ENCODE results near the gene TBC1D4.
A peak's percentile ranks its signal among the peaks of the same experiment; 100 is the strongest.

The TBC1D4 gene

GRCh38 chr13:75373988-75374387 lies 108.0 kb downstream of the TBC1D4 start:
- H3K4me3 ChIP-seq (ENCODE audit: low read length, poor library complexity, severe bottlenecking) = no peak overlapping the region

DNA sequence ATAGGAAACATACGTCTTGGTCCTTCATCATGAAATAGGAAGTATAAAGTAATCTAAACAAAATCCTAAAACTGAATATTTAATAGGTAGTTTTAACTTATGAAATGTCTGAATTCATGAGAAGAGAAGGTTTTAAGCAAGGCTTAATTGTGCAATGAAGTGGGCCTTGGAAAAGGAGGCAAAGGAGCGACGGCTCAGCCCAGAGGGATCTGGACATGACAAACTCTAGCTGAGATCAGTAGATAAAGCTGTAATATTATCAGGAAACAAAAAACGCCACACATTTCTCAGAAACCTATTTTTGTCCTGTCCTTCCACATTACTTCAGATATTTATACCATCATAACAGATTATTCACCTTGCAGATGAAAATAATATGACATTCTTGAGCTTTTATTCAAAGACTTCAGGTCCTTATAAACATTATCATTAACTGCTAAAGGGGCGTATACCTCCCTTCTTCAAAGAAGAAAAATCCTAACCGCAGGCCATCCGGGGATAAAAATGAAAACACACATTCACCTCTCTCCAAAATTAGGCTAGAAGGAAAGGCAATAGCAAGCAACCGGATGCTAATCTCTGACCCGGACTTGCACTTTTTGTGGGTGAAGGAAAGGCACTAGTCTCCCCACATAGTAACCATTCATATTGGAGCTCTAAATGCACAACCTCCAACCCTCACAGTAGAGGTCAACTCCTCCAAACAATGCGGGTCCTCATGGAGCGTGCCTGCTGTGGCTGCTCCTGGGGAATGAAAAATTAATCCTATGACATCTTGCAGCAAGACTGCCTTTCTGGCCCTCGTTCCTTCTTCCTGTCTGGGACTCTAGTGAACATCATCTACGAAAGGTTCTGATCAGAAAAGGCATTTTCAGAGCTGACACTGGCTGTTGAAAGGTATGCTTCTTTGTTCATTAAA lies 108.8 kb downstream of the TBC1D4 start:
- H3K9ac ChIP-seq (ENCODE audit: low read depth, low read length, poor library complexity, severe bottlenecking) = no peak overlapping the region
- no peaks in the 10 kb centered on the region for H3K9me2 ChIP-seq (replicated peaks; ENCODE audit: low read depth, low read length)
- H3K79me2 ChIP-seq (ENCODE audit: insufficient read depth, low read length) = peaks cover 5% of the 10 kb centered on the region; the same call in 1 of the 2 replicates
- H3K4me2 ChIP-seq (ENCODE audit: low read depth, low read length, poor library complexity, severe bottlenecking) = peak overlapping the region; percentile 36
- no peaks in the 10 kb centered on the region for H3K27me3 ChIP-seq (ENCODE audit: insufficient read depth, low read length, poor library complexity, severe bottlenecking)
- no peaks in the 10 kb centered on the region for H3F3A ChIP-seq (ENCODE audit: low read depth)
- H4K20me1 ChIP-seq (ENCODE audit: insufficient read depth, low read length, poor library complexity, severe bottlenecking) = peaks cover 3% of the 10 kb centered on the region
- peak overlapping the region; percentile 1 for H3K4me3 ChIP-seq (ENCODE audit: low read length, poor library complexity, severe bottlenecking)
- H3K4me1 ChIP-seq (ENCODE audit: insufficient read depth, low read length, poor library complexity, severe bottlenecking) = peaks cover 21% of the 10 kb centered on the region
- no peak overlapping the region for H2AFZ ChIP-seq (ENCODE audit: low read length)
- H3K36me3 ChIP-seq (ENCODE audit: insufficient read depth, low read length) = no peaks in the 10 kb centered on the region
- H3K9me3 ChIP-seq (ENCODE audit: insufficient read depth, low read depth, low read length) = no peaks in the 10 kb centered on the region
- TF ChIP-seq, protein P1, sequence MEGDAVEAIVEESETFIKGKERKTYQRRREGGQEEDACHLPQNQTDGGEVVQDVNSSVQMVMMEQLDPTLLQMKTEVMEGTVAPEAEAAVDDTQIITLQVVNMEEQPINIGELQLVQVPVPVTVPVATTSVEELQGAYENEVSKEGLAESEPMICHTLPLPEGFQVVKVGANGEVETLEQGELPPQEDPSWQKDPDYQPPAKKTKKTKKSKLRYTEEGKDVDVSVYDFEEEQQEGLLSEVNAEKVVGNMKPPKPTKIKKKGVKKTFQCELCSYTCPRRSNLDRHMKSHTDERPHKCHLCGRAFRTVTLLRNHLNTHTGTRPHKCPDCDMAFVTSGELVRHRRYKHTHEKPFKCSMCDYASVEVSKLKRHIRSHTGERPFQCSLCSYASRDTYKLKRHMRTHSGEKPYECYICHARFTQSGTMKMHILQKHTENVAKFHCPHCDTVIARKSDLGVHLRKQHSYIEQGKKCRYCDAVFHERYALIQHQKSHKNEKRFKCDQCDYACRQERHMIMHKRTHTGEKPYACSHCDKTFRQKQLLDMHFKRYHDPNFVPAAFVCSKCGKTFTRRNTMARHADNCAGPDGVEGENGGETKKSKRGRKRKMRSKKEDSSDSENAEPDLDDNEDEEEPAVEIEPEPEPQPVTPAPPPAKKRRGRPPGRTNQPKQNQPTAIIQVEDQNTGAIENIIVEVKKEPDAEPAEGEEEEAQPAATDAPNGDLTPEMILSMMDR (conservative IDR thresholded peaks at IDR 0.05; ENCODE audit: low read length) = no peak
- no peak for TF ChIP-seq EZH2phosphoT487 (IDR thresholded peaks at IDR 0.05; ENCODE audit: borderline replicate concordance)

More at GRCh38 chr13:75373988-75374387, 108.0 kb downstream of the TBC1D4 start:
- peaks cover 5% of the 10 kb centered on the region; the same call in 1 of the 2 replicates for H3K79me2 ChIP-seq (ENCODE audit: insufficient read depth, low read length)
- peak overlapping the region; percentile 36 for H3K4me2 ChIP-seq (ENCODE audit: low read depth, low read length, poor library complexity, severe bottlenecking)
- no peaks in the 10 kb centered on the region for H3K36me3 ChIP-seq (ENCODE audit: insufficient read depth, low read length)
- H3K9me2 ChIP-seq (replicated peaks; ENCODE audit: low read depth, low read length) = no peaks in the 10 kb centered on the region
- H4K20me1 ChIP-seq (ENCODE audit: insufficient read depth, low read length, poor library complexity, severe bottlenecking) = peaks cover 3% of the 10 kb centered on the region
- H2AFZ ChIP-seq (ENCODE audit: low read length) = no peak overlapping the region
- no peaks in the 10 kb centered on the region for H3K9me3 ChIP-seq (ENCODE audit: insufficient read depth, low read depth, low read length)
- no peaks in the 10 kb centered on the region for H3K27me3 ChIP-seq (ENCODE audit: insufficient read depth, low read length, poor library complexity, severe bottlenecking)
- no peak for TF ChIP-seq EZH2phosphoT487 (IDR thresholded peaks at IDR 0.05; ENCODE audit: borderline replicate concordance)
- TF ChIP-seq, protein P1 (conservative IDR thresholded peaks at IDR 0.05; ENCODE audit: low read length) = no peak
- peaks cover 17% of the 10 kb centered on the region for H3K4me1 ChIP-seq (ENCODE audit: insufficient read depth, low read length, poor library complexity, severe bottlenecking)
- no peaks in the 10 kb centered on the region for H3F3A ChIP-seq (ENCODE audit: low read depth)
- H3K9ac ChIP-seq (ENCODE audit: low read depth, low read length, poor library complexity, severe bottlenecking) = no peak overlapping the region

DNA sequence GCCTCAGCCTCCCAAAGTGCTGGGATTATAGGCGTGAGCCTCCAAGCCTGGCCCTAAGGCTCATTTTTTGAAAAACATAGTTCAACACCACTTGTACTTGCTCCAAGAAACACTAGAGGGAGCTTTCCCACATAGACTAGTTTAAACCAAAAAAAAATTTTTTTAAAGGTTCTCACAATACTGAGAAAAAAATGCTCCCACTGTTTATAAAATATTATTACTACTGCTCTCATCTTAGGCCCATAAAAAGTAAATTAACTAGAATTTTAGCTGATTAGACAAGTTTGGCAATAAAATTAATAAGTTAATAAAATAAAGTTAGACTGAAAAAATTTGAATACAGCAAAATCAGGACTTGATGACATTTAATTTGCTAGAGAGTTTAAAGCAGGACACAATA lies 109.5 kb downstream of the TBC1D4 start:
- Histone ChIP-seq H3K27me3 (ENCODE audit: insufficient read depth, low read length, poor library complexity, severe bottlenecking) (no peaks in the 10 kb centered on the region), H3K4me2 (ENCODE audit: low read depth, low read length, poor library complexity, severe bottlenecking) (no peak overlapping the region), H3K4me1 (ENCODE audit: insufficient read depth, low read length, poor library complexity, severe bottlenecking) (peaks cover 21% of the 10 kb centered on the region), H3K4me3 (ENCODE audit: low read length, poor library complexity, severe bottlenecking) (peak overlapping the region; percentile 1), H3F3A (ENCODE audit: low read depth) (no peaks in the 10 kb centered on the region), H3K36me3 (ENCODE audit: insufficient read depth, low read length) (no peaks in the 10 kb centered on the region), H3K9me2 (replicated peaks; ENCODE audit: low read depth, low read length) (no peaks in the 10 kb centered on the region), H3K9me3 (ENCODE audit: insufficient read depth, low read depth, low read length) (no peaks in the 10 kb centered on the region), H3K9ac (ENCODE audit: low read depth, low read length, poor library complexity, severe bottlenecking) (no peak overlapping the region), H3K79me2 (ENCODE audit: insufficient read depth, low read length) (peaks cover 5% of the 10 kb centered on the region; the same call in 1 of the 2 replicates), H2AFZ (ENCODE audit: low read length) (no peak overlapping the region), H4K20me1 (ENCODE audit: insufficient read depth, low read length, poor library complexity, severe bottlenecking) (peaks cover 3% of the 10 kb centered on the region)
- no peak for TF ChIP-seq EZH2phosphoT487 (IDR thresholded peaks at IDR 0.05; ENCODE audit: borderline replicate concordance)
- TF ChIP-seq, protein P1 (conservative IDR thresholded peaks at IDR 0.05; ENCODE audit: low read length) = peak; percentile 69
